Activated CD8-positive, alpha-beta memory T cell treated with anti-CD3 and anti-CD28 coated beads for 1 hour (primary cell): ENCODE measurements around the gene AK9.
"Not testable (repeated sequence)": the region's sequence is repeated elsewhere in the genome, so short reads cannot be mapped to it uniquely, and the experiment has no call there.

Source experiments
- DNase-seq, 2 donors: peaks; one replicate each; pipeline ENCODE4 v3.0.0-alpha.2; 2020; ENCODE audit warnings: low read depth in 1 of 2; ENCODE audit errors: extremely low read depth in 1 of 2

AK9 gene

GRCh38 chr6:109482905-109483734 lies 207.9 kb downstream of the AK9 start, which contains the start of gene ZBTB24:
TSS of gene ZBTB24 (minus strand) at chr6:109483219. CDS start at chr6:109482026, 1,193 bp downstream.
- peak; percentile 68 to 74 for DNase-seq

- DNase-seq = no peak
Measured at GRCh38 chr6:109480993-109481480, 210.0 kb downstream of the AK9 start.

- DNase-seq = no peak
Measured at GRCh38 chr6:109478841-109479624, 212.0 kb downstream of the AK9 start.

- DNase-seq = no peak
Measured at GRCh38 chr6:109478222-109478805, 212.7 kb downstream of the AK9 start.

- no peak for DNase-seq
Measured at GRCh38 chr6:109477725-109478124, 213.3 kb downstream of the AK9 start.

GRCh38 chr6:109477184-109477583 lies 213.8 kb downstream of the AK9 start:
- no peak for DNase-seq

- no peak for DNase-seq
Measured at GRCh38 chr6:109475625-109476024, 215.4 kb downstream of the AK9 start.

GRCh38 chr6:109474995-109475394 lies 216.0 kb downstream of the AK9 start:
- DNase-seq = no peak

- no peak for DNase-seq
Measured at GRCh38 chr6:109473120-109473519, 217.9 kb downstream of the AK9 start.

- DNase-seq = no peak
Measured at GRCh38 chr6:109472132-109472995, 218.6 kb downstream of the AK9 start.

GRCh38 chr6:109471105-109471810 lies 219.7 kb downstream of the AK9 start:
- no peak for DNase-seq

- DNase-seq = no peak
Measured at GRCh38 chr6:109469591-109470189, 221.3 kb downstream of the AK9 start.

- DNase-seq = no peak
Measured at GRCh38 chr6:109467696-109468095, 223.3 kb downstream of the AK9 start.

- no peak for DNase-seq
Measured at GRCh38 chr6:109466212-109466923, 224.6 kb downstream of the AK9 start.

- DNase-seq = no peak
Measured at GRCh38 chr6:109465772-109466171, 225.2 kb downstream of the AK9 start.

- DNase-seq = no peak
Measured at GRCh38 chr6:109461733-109462526, 229.1 kb downstream of the AK9 start.

- not testable (repeated sequence) for DNase-seq
Measured at GRCh38 chr6:109461205-109461604, 229.8 kb downstream of the AK9 start.
